OCI-M1 (cell line): ENCODE results near the gene USP33.
"Not testable (repeated sequence)": the region's sequence is repeated elsewhere in the genome, so short reads cannot be mapped to it uniquely, and the experiment has no call there.

Experiments used
- DNase-seq: peaks from one replicate; lab custom pipeline; 2025; lab: John Stamatoyannopoulos, UW

Gene USP33

GRCh38 chr1:77739235-77739634, 20.4 kb downstream of the USP33 start:
- DNase-seq = peak; percentile 93

- peak; percentile 36 for DNase-seq
Observed at GRCh38 chr1:77732090-77732489, 27.6 kb downstream of the USP33 start.

GRCh38 chr1:77725706-77726105, 33.9 kb downstream of the USP33 start:
- no peak for DNase-seq

GRCh38 chr1:77718181-77718580, 41.5 kb downstream of the USP33 start:
- no peak for DNase-seq

GRCh38 chr1:77716065-77716464, 43.6 kb downstream of the USP33 start:
- DNase-seq = no peak

GRCh38 chr1:77709727-77710126, 49.9 kb downstream of the USP33 start:
- no peak for DNase-seq

- DNase-seq = no peak
Observed at GRCh38 chr1:77706321-77706720, 53.3 kb downstream of the USP33 start.

- DNase-seq = peak; percentile 58
Observed at GRCh38 chr1:77704736-77705135, 54.9 kb downstream of the USP33 start.

- DNase-seq = not testable (repeated sequence)
Observed at GRCh38 chr1:77699673-77700072, 60.0 kb downstream of the USP33 start.

- DNase-seq = no peak
Observed at GRCh38 chr1:77697441-77697840, 62.2 kb downstream of the USP33 start.

GRCh38 chr1:77688939-77689338, 70.7 kb downstream of the USP33 start:
- DNase-seq = no peak

- DNase-seq = no peak
Observed at GRCh38 chr1:77687519-77687906, 72.1 kb downstream of the USP33 start.

- DNase-seq = no peak
Observed at GRCh38 chr1:77686796-77687518, 72.7 kb downstream of the USP33 start.

- peak; percentile 98 for DNase-seq
Observed at GRCh38 chr1:77683160-77684148, 76.2 kb downstream of the USP33 start.

GRCh38 chr1:77682460-77683159, 77.0 kb downstream of the USP33 start, which contains the start of gene ZZZ3:
TSS of gene ZZZ3 (minus strand) at chr1:77682658. CDS start at chr1:77633354, 49,304 bp downstream.
- peak; percentile 98 for DNase-seq

GRCh38 chr1:77680173-77680572, 79.5 kb downstream of the USP33 start:
- DNase-seq = no peak

GRCh38 chr1:77678660-77679610, 80.7 kb downstream of the USP33 start:
- DNase-seq = no peak

GRCh38 chr1:77674807-77675206, 84.8 kb downstream of the USP33 start:
- not testable (repeated sequence) for DNase-seq

- DNase-seq = no peak
Observed at GRCh38 chr1:77673716-77674355, 85.8 kb downstream of the USP33 start.

- DNase-seq = no peak
Observed at GRCh38 chr1:77673030-77673429, 86.6 kb downstream of the USP33 start.

- no peak for DNase-seq
Observed at GRCh38 chr1:77672374-77672773, 87.3 kb downstream of the USP33 start.
